HEK293 (cell line): ENCODE data around the gene PHF12.

Experiments
- CTCF ChIA-PET: fragments of 350-600 bp; formaldehyde crosslinking; extraction: SDS; loops from one replicate; lab custom pipeline; 2021; ENCODE audit warnings: antibody characterized with exemption; lab: Yijun Ruan, JAX
- POLR2A ChIA-PET: fragments of 300-600 bp; formaldehyde crosslinking; extraction: SDS; loops from one replicate; lab custom pipeline; 2020; ENCODE audit warnings: antibody characterized with exemption, inconsistent platforms; lab: Yijun Ruan, JAX
- H3K27ac ChIP-seq: fragments of 200-500 bp; sonication (Bioruptor generic); 2 replicates; pipeline ENCODE4 v1.5.1; 2014; ENCODE audit warnings: low read depth, low read length, control low read depth, inconsistent platforms; ENCODE audit errors: extremely low read depth
- H3K36me3 ChIP-seq, 2 experiments: fragments of 200-500 bp in 1 of 2; sonication (Bioruptor generic) in 1 of 2; 1 replicate in 1 of 2; 2 replicates in 1 of 2; pipeline ENCODE4 v1.5.1; 2014 to 2017; ENCODE audit warnings: inconsistent platforms in 2 of 2, low read length in 2 of 2; ENCODE audit not compliant: control insufficient read depth in 2 of 2, insufficient read depth in 1 of 2
- H3K4me1 ChIP-seq: fragments of 200-500 bp; sonication (Bioruptor generic); 2 replicates; pipeline ENCODE4 v1.5.1; 2014; ENCODE audit warnings: mild to moderate bottlenecking, low read length, inconsistent platforms; ENCODE audit not compliant: control insufficient read depth, insufficient read depth
- H3K4me3 ChIP-seq: 2 replicates; pipeline ENCODE4 v1.5.1; 2011; ENCODE audit warnings: low read depth, mild to moderate bottlenecking, control low read depth, low read length, moderate library complexity
- H3K9me3 ChIP-seq: fragments of 200-500 bp; sonication (Bioruptor generic); 2 replicates; pipeline ENCODE4 v1.5.1; 2014; ENCODE audit warnings: low read depth, low read length, inconsistent platforms; ENCODE audit not compliant: control insufficient read depth, insufficient read depth
- BCL6B ChIP-seq: fragments of 450-650 bp; formaldehyde crosslinking; IDR thresholded peaks from 2 replicates; pipeline ENCODE4 v1.5.1; 2017; ENCODE audit warnings: missing biosample characterization, missing genetic modification characterization
- FEZF1 ChIP-seq: fragments of 450-650 bp; formaldehyde crosslinking; IDR thresholded peaks from 2 replicates; pipeline ENCODE4 v1.5.1; 2016; ENCODE audit warnings: missing biosample characterization, missing genetic modification characterization
- GLI4 ChIP-seq: fragments of 450-650 bp; formaldehyde crosslinking; IDR thresholded peaks from 2 replicates; pipeline ENCODE4 v1.5.1; 2016; ENCODE audit warnings: missing biosample characterization, missing genetic modification characterization
- HOXC10 ChIP-seq: sonication (generic); formaldehyde crosslinking; IDR thresholded peaks from 2 replicates; pipeline ENCODE4 v1.8.1; 2023; ENCODE audit warnings: mild to moderate bottlenecking, missing genetic modification reagents
- KLF10 ChIP-seq: fragments of 450-650 bp; IDR thresholded peaks from 2 replicates; pipeline ENCODE4 v1.5.1; 2018; ENCODE audit warnings: missing biosample characterization, mild to moderate bottlenecking, missing genetic modification characterization
- KLF7 ChIP-seq: fragments of 450-650 bp; formaldehyde crosslinking; IDR thresholded peaks from 2 replicates; pipeline ENCODE4 v1.5.1; 2016; ENCODE audit warnings: missing biosample characterization, missing genetic modification characterization, borderline replicate concordance
- KLF9 ChIP-seq: fragments of 450-650 bp; formaldehyde crosslinking; IDR thresholded peaks from 2 replicates; pipeline ENCODE4 v1.5.1; 2016; ENCODE audit warnings: missing biosample characterization, missing genetic modification characterization, low read depth
- OVOL3 ChIP-seq: fragments of 450-650 bp; formaldehyde crosslinking; IDR thresholded peaks from 2 replicates; pipeline ENCODE4 v1.5.1; 2016; ENCODE audit warnings: missing biosample characterization, missing genetic modification characterization
- SCRT1 ChIP-seq: fragments of 450-650 bp; formaldehyde crosslinking; IDR thresholded peaks from 2 replicates; pipeline ENCODE4 v1.5.1; 2016; ENCODE audit warnings: missing biosample characterization, missing genetic modification characterization, borderline replicate concordance
- SP2 ChIP-seq: fragments of 450-650 bp; formaldehyde crosslinking; IDR thresholded peaks from 2 replicates; pipeline ENCODE4 v1.5.1; 2016; ENCODE audit warnings: missing biosample characterization, missing genetic modification characterization
- SP7 ChIP-seq: fragments of 450-650 bp; formaldehyde crosslinking; IDR thresholded peaks from 2 replicates; pipeline ENCODE4 v1.5.1; 2016; ENCODE audit warnings: missing biosample characterization, missing genetic modification characterization
- YY2 ChIP-seq: fragments of 450-650 bp; formaldehyde crosslinking; IDR thresholded peaks from 2 replicates; pipeline ENCODE4 v1.5.1; 2016; ENCODE audit warnings: missing biosample characterization, missing genetic modification characterization
- ZBTB6 ChIP-seq: fragments of 450-650 bp; formaldehyde crosslinking; IDR thresholded peaks from 2 replicates; pipeline ENCODE4 v1.5.1; 2017; ENCODE audit warnings: missing biosample characterization, missing genetic modification characterization
- ZFP37 ChIP-seq: fragments of 450-650 bp; formaldehyde crosslinking; IDR thresholded peaks from 2 replicates; pipeline ENCODE4 v1.5.1; 2016; ENCODE audit warnings: missing biosample characterization, missing genetic modification characterization
- ZNF169 ChIP-seq: fragments of 450-650 bp; formaldehyde crosslinking; IDR thresholded peaks from 2 replicates; pipeline ENCODE4 v1.5.1; 2016; ENCODE audit warnings: missing biosample characterization, missing genetic modification characterization
- ZNF174 ChIP-seq: fragments of 450-650 bp; formaldehyde crosslinking; IDR thresholded peaks from 2 replicates; pipeline ENCODE4 v1.5.0; 2017; ENCODE audit warnings: missing biosample characterization, mild to moderate bottlenecking, missing genetic modification characterization
- ZNF184 ChIP-seq: fragments of 450-650 bp; IDR thresholded peaks from 2 replicates; pipeline ENCODE4 v1.5.1; 2018; ENCODE audit warnings: missing biosample characterization, mild to moderate bottlenecking, missing genetic modification characterization
- ZNF202 ChIP-seq: fragments of 450-650 bp; formaldehyde crosslinking; IDR thresholded peaks from 2 replicates; pipeline ENCODE4 v1.5.1; 2016; ENCODE audit warnings: missing biosample characterization, missing genetic modification characterization, borderline replicate concordance
- ZNF302 ChIP-seq: fragments of 450-650 bp; formaldehyde crosslinking; IDR thresholded peaks from 2 replicates; pipeline ENCODE4 v1.5.1; 2016; ENCODE audit warnings: missing biosample characterization, missing genetic modification characterization, low read depth
- ZNF350 ChIP-seq: fragments of 450-650 bp; formaldehyde crosslinking; IDR thresholded peaks from 2 replicates; pipeline ENCODE4 v1.5.0; 2017; ENCODE audit warnings: missing biosample characterization, mild to moderate bottlenecking, missing genetic modification characterization
- ZNF433 ChIP-seq: fragments of 450-650 bp; formaldehyde crosslinking; IDR thresholded peaks from 2 replicates; pipeline ENCODE4 v1.5.1; 2016; ENCODE audit warnings: missing biosample characterization, missing genetic modification characterization, low read depth
- ZNF473 ChIP-seq: fragments of 450-650 bp; formaldehyde crosslinking; IDR thresholded peaks from 2 replicates; pipeline ENCODE4 v1.5.1; 2017; ENCODE audit warnings: missing biosample characterization, missing genetic modification characterization
- ZNF488 ChIP-seq: fragments of 450-650 bp; formaldehyde crosslinking; IDR thresholded peaks from 2 replicates; pipeline ENCODE4 v1.5.1; 2016; ENCODE audit warnings: missing biosample characterization, missing genetic modification characterization
- ZNF514 ChIP-seq: fragments of 450-650 bp; formaldehyde crosslinking; IDR thresholded peaks from 2 replicates; pipeline ENCODE4 v1.5.1; 2016; ENCODE audit warnings: missing biosample characterization, missing genetic modification characterization
- ZNF544 ChIP-seq: fragments of 450-650 bp; formaldehyde crosslinking; IDR thresholded peaks from 2 replicates; pipeline ENCODE4 v1.5.0; 2017; ENCODE audit warnings: missing biosample characterization, missing genetic modification characterization
- ZNF548 ChIP-seq: fragments of 450-650 bp; formaldehyde crosslinking; IDR thresholded peaks from 2 replicates; pipeline ENCODE4 v1.5.1; 2016; ENCODE audit warnings: missing biosample characterization, missing genetic modification characterization
- ZNF610 ChIP-seq: fragments of 450-650 bp; formaldehyde crosslinking; IDR thresholded peaks from 2 replicates; pipeline ENCODE4 v1.5.1; 2016; ENCODE audit warnings: missing biosample characterization, missing genetic modification characterization, borderline replicate concordance
- ZNF624 ChIP-seq: fragments of 450-650 bp; formaldehyde crosslinking; IDR thresholded peaks from 2 replicates; pipeline ENCODE4 v1.5.1; 2017; ENCODE audit warnings: missing biosample characterization, missing genetic modification characterization
- ZNF692 ChIP-seq: fragments of 450-650 bp; formaldehyde crosslinking; IDR thresholded peaks from 2 replicates; pipeline ENCODE4 v1.5.1; 2016; ENCODE audit warnings: missing biosample characterization, missing genetic modification characterization
- ZNF768 ChIP-seq: fragments of 450-650 bp; formaldehyde crosslinking; IDR thresholded peaks from 2 replicates; pipeline ENCODE4 v1.5.1; 2018; ENCODE audit warnings: missing biosample characterization, mild to moderate bottlenecking, missing genetic modification characterization
- ZNF792 ChIP-seq: fragments of 450-650 bp; formaldehyde crosslinking; IDR thresholded peaks from 2 replicates; pipeline ENCODE4 v1.5.1; 2016; ENCODE audit warnings: missing biosample characterization, missing genetic modification characterization
- TF ChIP-seq, protein P1 (sequence below): fragments of 450-650 bp; formaldehyde crosslinking; IDR thresholded peaks from 2 replicates; pipeline ENCODE4 v1.5.1; 2017; ENCODE audit warnings: missing biosample characterization, missing genetic modification characterization

PHF12 gene

DNA sequence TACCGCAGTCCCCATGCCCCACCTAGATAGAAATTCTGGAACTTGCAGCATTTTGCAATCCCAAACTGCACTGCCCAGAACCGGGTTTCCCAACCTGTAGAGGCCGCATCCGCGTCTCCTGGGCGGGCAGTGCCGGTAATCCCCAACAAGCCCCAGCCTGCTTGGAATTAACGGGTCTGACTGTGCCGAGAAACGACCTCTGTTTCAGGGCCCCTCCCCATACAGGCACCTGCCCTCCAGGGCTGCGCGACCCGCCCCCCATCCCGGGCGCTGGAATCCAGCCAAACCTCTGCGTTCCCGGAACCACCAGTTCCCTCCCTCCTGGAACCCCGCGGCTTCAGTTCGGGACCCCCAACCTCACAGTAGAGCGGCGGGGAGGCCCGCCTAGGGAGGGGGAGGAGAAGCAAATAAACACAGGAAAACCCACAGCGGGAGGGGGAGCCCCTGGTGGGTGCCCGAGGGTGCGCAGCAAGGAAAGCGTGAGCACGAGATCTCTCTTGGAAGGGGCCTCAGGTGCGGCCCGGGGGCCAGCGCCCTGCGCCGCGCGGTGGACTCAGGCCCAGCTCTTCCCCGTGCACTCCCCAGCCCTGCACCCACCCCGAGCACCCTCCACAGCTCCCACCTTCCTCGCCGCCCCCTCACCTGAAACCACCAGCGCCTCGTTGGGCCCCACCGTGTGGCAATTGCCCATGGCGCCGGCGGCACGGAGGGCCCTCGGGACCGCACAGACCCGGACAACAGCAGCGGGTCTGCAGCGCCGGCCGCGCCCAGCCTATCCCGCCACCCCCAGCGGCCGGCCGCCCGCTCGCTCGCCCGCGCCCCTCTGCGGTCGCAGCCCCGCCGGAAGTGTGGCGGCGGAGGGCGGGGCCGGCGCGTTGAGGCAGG is 54.2 kb downstream of the PHF12 start, which contains the start of gene FLOT2:
Gene FLOT2, minus strand, starts transcription at position 850 of the 885 bp plus-strand sequence. Its CDS starts 159 bp downstream, at position 691.
- Histone ChIP-seq H3K4me3 (peak within 1 kb of the TSS; percentile 88), H3K9me3 (no peaks in the 10 kb centered on the region), H3K27ac (peak within 1 kb of the TSS; percentile 90), H3K36me3 (peaks cover 0 to 18% of the 10 kb centered on the region in 2 experiments; a peak in 2 of 3 replicates), H3K4me1 (peaks cover 9% of the 10 kb centered on the region; the same call in 1 of the 2 replicates)
- CTCF ChIA-PET = interaction anchor here (1.1 to 18.6 kb wide), 7 partner anchors 12 to 169 kb away, joined by 5 to 142 read pairs (median 9); partner anchors contain the start of genes NEK8 and TLCD1
- POLR2A ChIA-PET = interaction anchor here (0.5 to 2.8 kb wide), 15 partner anchors 10 to 186 kb away, joined by 3 to 12 read pairs (median 4); partner anchors contain the start of genes FAM222B, PHF12, PROCA1 and RPL23A
- no peak for TF ChIP-seq ZNF350
- no peak for TF ChIP-seq FEZF1 (tag by site-specific recombination)
- 0 out of 2 replicates have a peak, but pooled peaks have one; percentile 6 for TF ChIP-seq OVOL3 (tag by site-specific recombination)
- TF ChIP-seq ZNF174 (tag by site-specific recombination) = no peak
- TF ChIP-seq ZNF548 = no peak
- peak; percentile 59 for TF ChIP-seq KLF9
- no peak for TF ChIP-seq ZNF433 (tag by site-specific recombination)
- peak; percentile 66 for TF ChIP-seq SP2 (tag by site-specific recombination)
- TF ChIP-seq, protein P1, sequence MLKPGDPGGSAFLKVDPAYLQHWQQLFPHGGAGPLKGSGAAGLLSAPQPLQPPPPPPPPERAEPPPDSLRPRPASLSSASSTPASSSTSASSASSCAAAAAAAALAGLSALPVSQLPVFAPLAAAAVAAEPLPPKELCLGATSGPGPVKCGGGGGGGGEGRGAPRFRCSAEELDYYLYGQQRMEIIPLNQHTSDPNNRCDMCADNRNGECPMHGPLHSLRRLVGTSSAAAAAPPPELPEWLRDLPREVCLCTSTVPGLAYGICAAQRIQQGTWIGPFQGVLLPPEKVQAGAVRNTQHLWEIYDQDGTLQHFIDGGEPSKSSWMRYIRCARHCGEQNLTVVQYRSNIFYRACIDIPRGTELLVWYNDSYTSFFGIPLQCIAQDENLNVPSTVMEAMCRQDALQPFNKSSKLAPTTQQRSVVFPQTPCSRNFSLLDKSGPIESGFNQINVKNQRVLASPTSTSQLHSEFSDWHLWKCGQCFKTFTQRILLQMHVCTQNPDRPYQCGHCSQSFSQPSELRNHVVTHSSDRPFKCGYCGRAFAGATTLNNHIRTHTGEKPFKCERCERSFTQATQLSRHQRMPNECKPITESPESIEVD = no peak
- TF ChIP-seq ZNF768 (tag by site-specific recombination) = no peak
- TF ChIP-seq ZNF624 = no peak
- TF ChIP-seq ZNF184 (tag by site-specific recombination) = 0 out of 2 replicates have a peak, but pooled peaks have one; percentile 9
- peak; percentile 61; the same call in 1 of the 2 replicates for TF ChIP-seq KLF10 (tag by site-specific recombination)
- no peak for TF ChIP-seq ZNF514 (tag by site-specific recombination)
- peak; percentile 43; the same call in 1 of the 2 replicates for TF ChIP-seq KLF7 (tag by site-specific recombination)
- peak; percentile 91 for TF ChIP-seq ZNF692 (tag by site-specific recombination)
- TF ChIP-seq SP7 (tag by site-specific recombination) = peak; percentile 85
- TF ChIP-seq ZNF544 = no peak
- no peak for TF ChIP-seq ZNF169 (tag by site-specific recombination)
- TF ChIP-seq ZBTB6 (tag by site-specific recombination) = 0 out of 2 replicates have a peak, but pooled peaks have one; percentile 22
- no peak for TF ChIP-seq BCL6B (tag by site-specific recombination)
- no peak for TF ChIP-seq ZNF302 (tag by site-specific recombination)
- TF ChIP-seq HOXC10 = 0 out of 2 replicates have a peak, but pooled peaks have one; percentile 49
- TF ChIP-seq SCRT1 (tag by site-specific recombination) = peak; percentile 66; the same call in 1 of the 2 replicates
- peak; percentile 53; the same call in 1 of the 2 replicates for TF ChIP-seq ZFP37 (tag by site-specific recombination)
- peak; percentile 49; the same call in 1 of the 2 replicates for TF ChIP-seq GLI4
- TF ChIP-seq YY2 (tag by site-specific recombination) = no peak
- no peak for TF ChIP-seq ZNF610 (tag by site-specific recombination)
- no peak for TF ChIP-seq ZNF792
- TF ChIP-seq ZNF202 (tag by site-specific recombination) = no peak
- TF ChIP-seq ZNF473 (tag by site-specific recombination) = no peak
- no peak for TF ChIP-seq ZNF488
